ENCODE data around the gene TBL1X. TPM values are rescaled to one million over a fixed set of nuclear protein-coding genes. Genes with fewer than 3 reads are reported as not detected.

The TBL1X gene
- total and polyA plus RNA-seq, 2 of the 4 experiments (the other 2 are of a cell fraction), result 16.2 to 20.8 TPM

DNA sequence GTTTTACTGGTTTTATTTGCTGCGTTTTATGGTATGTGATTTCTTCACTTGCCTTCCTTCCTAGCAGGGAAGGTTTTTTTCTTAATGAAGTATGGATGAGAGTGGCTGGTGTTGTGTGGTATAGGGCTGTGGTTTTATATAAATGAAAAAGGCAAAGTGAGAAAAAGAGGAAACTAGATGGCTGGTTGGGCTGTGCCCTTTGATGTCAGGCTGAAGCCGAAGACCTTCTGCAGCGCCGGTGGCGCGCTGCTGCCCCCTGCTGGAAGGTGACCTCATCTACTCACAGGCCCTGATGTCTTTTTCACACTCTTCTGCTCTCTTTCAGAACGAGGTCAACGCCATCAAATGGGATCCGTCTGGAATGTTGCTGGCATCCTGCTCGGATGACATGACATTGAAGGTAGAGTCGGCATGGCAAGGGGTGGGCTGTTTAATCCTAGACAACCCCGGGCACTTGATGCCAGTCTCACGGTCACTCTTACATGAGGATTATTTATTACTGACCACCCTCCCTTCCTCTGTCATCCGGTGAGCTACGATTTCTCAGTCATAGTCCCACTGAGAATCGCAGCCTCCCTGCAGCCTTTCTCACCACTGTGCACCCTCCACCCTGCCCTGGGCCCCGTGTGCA, 244.2 kb downstream of the TBL1X start:
- Histone ChIP-seq H2BK20ac (ENCODE audit: low read depth, low read length) (no peak overlapping the region), H4K20me1 (ENCODE audit: insufficient read depth, low read length) (no peaks in the 10 kb centered on the region), H2BK120ac (ENCODE audit: low read depth, low read length) (no peak overlapping the region), H3K4me3 (ENCODE audit: insufficient read depth, low read depth, low read length) (no peak overlapping the region), H3K23ac (ENCODE audit: low read depth, low read length) (no peak overlapping the region), H3K79me1 (ENCODE audit: low read depth in 1 of 2, low read length in 2 of 2) (peaks cover 0 to 5% of the 10 kb centered on the region in 2 experiments; a peak in 1 of 4 replicates), H3K14ac (replicated peaks; ENCODE audit: low read depth, low read length) (no peak overlapping the region), H3K27me3 (ENCODE audit: control insufficient read depth, insufficient read depth, low read length) (no peaks in the 10 kb centered on the region), H3K9me3 (ENCODE audit: control insufficient read depth, insufficient read depth, low read length) (no peaks in the 10 kb centered on the region), H3K56ac (ENCODE audit: extremely low read depth, insufficient read depth, low read length) (no peak overlapping the region), H3K18ac (ENCODE audit: low read depth, low read length) (no peak overlapping the region), H2AK5ac (ENCODE audit: low read depth, low read length) (peak overlapping the region; percentile 54; the same call in 1 of the 2 replicates), H3K9ac (ENCODE audit: low read depth, low read length) (no peak overlapping the region), H2BK5ac (ENCODE audit: low read depth, low read length, poor library complexity, severe bottlenecking) (no peak overlapping the region), H4K5ac (ENCODE audit: low read depth, low read length) (no peak overlapping the region), H3K9me1 (ENCODE audit: insufficient read depth, low read length) (no peaks in the 10 kb centered on the region), H2AK9ac (replicated peaks; ENCODE audit: low read depth, low read length, poor library complexity) (peak overlapping the region; percentile 65), H4K8ac (ENCODE audit: low read depth in 2 of 2, low read length in 2 of 2) (0 out of 4 replicates have a peak overlapping the region, but pooled peaks of 1 of the 2 experiments have one; percentile 26), H3K4ac (ENCODE audit: low read depth, low read length) (0 out of 2 replicates have a peak overlapping the region, but pooled peaks have one; percentile 21), H3K4me1 (ENCODE audit: control insufficient read depth, insufficient read depth, low read length) (no peaks in the 10 kb centered on the region), H3K4me2 (ENCODE audit: low read depth, low read length) (no peak overlapping the region), H2AFZ (replicated peaks; ENCODE audit: low read length, poor library complexity) (peak overlapping the region; percentile 32), H3K36me3 (ENCODE audit: control insufficient read depth, insufficient read depth, low read length) (peaks cover 29% of the 10 kb centered on the region), H4K91ac (ENCODE audit: insufficient read depth, low read depth, low read length) (no peak overlapping the region), H3K27ac (ENCODE audit: insufficient read depth, low read length) (no peak overlapping the region), H2BK15ac (ENCODE audit: low read depth, low read length) (no peak overlapping the region)
- CTCF ChIA-PET, result interaction anchor here (0.7 kb wide), 1 partner anchor 347 kb away, joined by 4 read pairs; no protein-coding TSS in a partner anchor
- POLR2A ChIA-PET (ENCODE audit: unreplicated experiment), result no interaction called here
- no TSS peak for BruUV-seq (replicated peaks)
- WGBS, 2 experiments (ENCODE audit: extremely low coverage in 2 of 2, insufficient read length in 1 of 2), result 26% methylated on average over 7 of the region's 17 CpGs; no CpG with 5 or more reads in 1 of the 2 experiments
- DNase-seq (peak; percentile 55), ATAC-seq (ENCODE audit: low read depth) (peak; percentile 91)
- intact Hi-C loops (cut with micrococcal nuclease) (loop anchor here (1.0 to 10.0 kb wide), 5 partner anchors 246 to 964 kb away; no protein-coding TSS in a partner anchor), dilution Hi-C loops (cut with HindIII; ENCODE audit: low sequenced_read_pairs, unreplicated experiment) (no loop called here), in situ Hi-C loops (cut with MboI; ENCODE audit: low sequenced_read_pairs) (no loop called here)
- peak; percentile 84 for TF ChIP-seq RAD21 (IDR thresholded peaks at IDR 0.05; ENCODE audit: low read length)
- peak; percentile 74 for TF ChIP-seq SMC3 (IDR thresholded peaks at IDR 0.05; ENCODE audit: low read depth, low read length)
- TF ChIP-seq, protein P1, sequence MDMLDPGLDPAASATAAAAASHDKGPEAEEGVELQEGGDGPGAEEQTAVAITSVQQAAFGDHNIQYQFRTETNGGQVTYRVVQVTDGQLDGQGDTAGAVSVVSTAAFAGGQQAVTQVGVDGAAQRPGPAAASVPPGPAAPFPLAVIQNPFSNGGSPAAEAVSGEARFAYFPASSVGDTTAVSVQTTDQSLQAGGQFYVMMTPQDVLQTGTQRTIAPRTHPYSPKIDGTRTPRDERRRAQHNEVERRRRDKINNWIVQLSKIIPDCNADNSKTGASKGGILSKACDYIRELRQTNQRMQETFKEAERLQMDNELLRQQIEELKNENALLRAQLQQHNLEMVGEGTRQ (IDR thresholded peaks at IDR 0.05; ENCODE audit: low read depth, low read length), result no peak
- no peak for TF ChIP-seq CHD1 (IDR thresholded peaks at IDR 0.05; ENCODE audit: low read depth, low read length)
- TF ChIP-seq CEBPB (IDR thresholded peaks at IDR 0.05; ENCODE audit: low read depth, low read length), result no peak
- TF ChIP-seq MXI1 (IDR thresholded peaks at IDR 0.05; ENCODE audit: borderline replicate concordance, low read depth, low read length), result no peak
- TF ChIP-seq FOS (IDR thresholded peaks at IDR 0.05; ENCODE audit: low read depth, low read length), result no peak
- TF ChIP-seq, protein P2, sequence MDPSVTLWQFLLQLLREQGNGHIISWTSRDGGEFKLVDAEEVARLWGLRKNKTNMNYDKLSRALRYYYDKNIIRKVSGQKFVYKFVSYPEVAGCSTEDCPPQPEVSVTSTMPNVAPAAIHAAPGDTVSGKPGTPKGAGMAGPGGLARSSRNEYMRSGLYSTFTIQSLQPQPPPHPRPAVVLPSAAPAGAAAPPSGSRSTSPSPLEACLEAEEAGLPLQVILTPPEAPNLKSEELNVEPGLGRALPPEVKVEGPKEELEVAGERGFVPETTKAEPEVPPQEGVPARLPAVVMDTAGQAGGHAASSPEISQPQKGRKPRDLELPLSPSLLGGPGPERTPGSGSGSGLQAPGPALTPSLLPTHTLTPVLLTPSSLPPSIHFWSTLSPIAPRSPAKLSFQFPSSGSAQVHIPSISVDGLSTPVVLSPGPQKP (IDR thresholded peaks at IDR 0.05; ENCODE audit: borderline replicate concordance, low read depth, low read length), result no peak
- no peak for TF ChIP-seq MAFK (IDR thresholded peaks at IDR 0.05; ENCODE audit: low read depth, low read length)
- no peak for TF ChIP-seq NFE2L2 (IDR thresholded peaks at IDR 0.05; ENCODE audit: low read depth, low read length)
- no peak for TF ChIP-seq POLR2A (IDR thresholded peaks at IDR 0.05; ENCODE audit: low read depth, low read length)
- TF ChIP-seq MAZ (IDR thresholded peaks at IDR 0.05; ENCODE audit: borderline replicate concordance, low read depth, low read length), result no peak
- no peak for TF ChIP-seq RCOR1 (IDR thresholded peaks at IDR 0.05; ENCODE audit: insufficient replicate concordance, low read length)
- TF ChIP-seq RFX5 (IDR thresholded peaks at IDR 0.05; ENCODE audit: low read depth, low read length), result no peak
- no peak for TF ChIP-seq BHLHE40 (IDR thresholded peaks at IDR 0.05; ENCODE audit: low read depth, low read length)

Data from IMR-90 (cell line).